Osteocyte (in vitro differentiated cells): ENCODE results near the gene B3GNT4. TPM values are rescaled to one million over a fixed set of nuclear protein-coding genes. Genes with fewer than 3 reads are reported as not detected.
A peak's percentile ranks its signal among the peaks of the same experiment; 100 is the strongest.

Experiments used
- DNase-seq: peaks from one replicate; pipeline ENCODE4 v3.0.0; 2021; ENCODE audit warnings: mixed read lengths; ENCODE audit not compliant: unreplicated experiment; ENCODE audit errors: extremely low spot score
- H3K27ac Mint-ChIP-seq: one replicate; pipeline ENCODE4 v1.8.0; 2021; ENCODE audit warnings: mild to moderate bottlenecking, mixed read lengths; ENCODE audit not compliant: unreplicated experiment
- H3K27me3 Mint-ChIP-seq: one replicate; pipeline ENCODE4 v1.8.0; 2021; ENCODE audit warnings: mixed read lengths; ENCODE audit not compliant: unreplicated experiment
- H3K36me3 Mint-ChIP-seq: one replicate; pipeline ENCODE4 v1.8.0; 2021; ENCODE audit warnings: mixed read lengths; ENCODE audit not compliant: unreplicated experiment
- H3K4me1 Mint-ChIP-seq: one replicate; pipeline ENCODE4 v1.8.0; 2021; ENCODE audit warnings: mixed read lengths; ENCODE audit not compliant: unreplicated experiment
- H3K4me3 Mint-ChIP-seq: one replicate; pipeline ENCODE4 v1.8.0; 2021; ENCODE audit warnings: mild to moderate bottlenecking, moderate library complexity, mixed read lengths; ENCODE audit not compliant: unreplicated experiment
- H3K9me3 Mint-ChIP-seq: one replicate; pipeline ENCODE4 v1.8.0; 2021; ENCODE audit warnings: mixed read lengths; ENCODE audit not compliant: unreplicated experiment
- CTCF ChIP-seq: fragments of 200-600 bp; sonication (generic); IDR thresholded peaks from 2 replicates; pipeline ENCODE4 v1.5.0; 2021; ENCODE audit warnings: antibody characterized with exemption, mild to moderate bottlenecking, moderate library complexity
- long read RNA-seq: library from polyadenylated mRNA; unstranded; transcript quantifications from one replicate; pipeline ENCODE4 v2.0.0, GENCODE V29; 2021
- total RNA-seq: library from RNA; stranded (reverse); gene quantifications from 2 replicates; pipeline ENCODE4 v1.2.1, GENCODE V29; 2021

B3GNT4 gene
- 0.21 and 0.64 TPM in 2 replicates for total RNA-seq
- long read RNA-seq, partial matches to known transcripts, result 0 of 2 reads
- long read RNA-seq, other reads (novel, unspliced or antisense), result 2 of 2 reads

- Mint-ChIP-seq H3K4me1 (peaks cover 9% of the 10 kb centered on the region), H3K27me3 (peaks cover 10% of the 10 kb centered on the region), H3K4me3 (peak within 1 kb of the TSS; percentile 75), H3K9me3 (no peaks in the 10 kb centered on the region), H3K27ac (no peak within 1 kb of the TSS), H3K36me3 (peaks cover 15% of the 10 kb centered on the region)
- TF ChIP-seq CTCF, result no peak
- peak; percentile 86 for DNase-seq
Observed at GRCh38 chr12:122203301-122204166, at the start of gene B3GNT4. B3GNT4 (plus strand) TSS chr12:122203709; CDS start chr12:122204619, 910 bp downstream.

DNA sequence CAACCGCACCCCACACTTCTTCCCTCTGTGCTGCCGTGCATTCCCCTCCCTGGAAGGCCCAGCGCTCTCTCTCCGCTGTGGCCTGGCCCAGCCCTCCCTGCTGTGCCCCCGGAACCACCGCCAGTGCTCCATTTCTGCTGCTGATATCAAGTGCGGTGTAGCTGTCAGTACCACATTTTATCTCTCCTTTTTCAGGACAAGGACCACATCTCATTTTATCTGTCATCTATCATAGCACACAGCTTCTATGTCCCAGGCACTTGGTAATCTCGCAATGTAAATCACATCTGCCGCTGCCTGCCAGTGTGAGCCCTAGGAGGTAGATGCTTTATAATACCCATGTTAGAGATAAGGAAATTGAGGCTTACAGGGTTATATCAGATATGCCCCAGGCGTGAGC is 47.8 kb upstream of the B3GNT4 start:
- no peak overlapping the region for H3K27ac Mint-ChIP-seq
- H3K9me3 Mint-ChIP-seq, result no peaks in the 10 kb centered on the region
- TF ChIP-seq CTCF, result no peak
- no peak overlapping the region for H3K4me3 Mint-ChIP-seq
- no peaks in the 10 kb centered on the region for H3K27me3 Mint-ChIP-seq
- H3K36me3 Mint-ChIP-seq, result no peaks in the 10 kb centered on the region
- DNase-seq, result no peak
- H3K4me1 Mint-ChIP-seq, result no peaks in the 10 kb centered on the region

GRCh38 chr12:122158700-122159285 is 44.7 kb upstream of the B3GNT4 start:
- TF ChIP-seq CTCF, result no peak
- H3K4me3 Mint-ChIP-seq, result no peak overlapping the region
- H3K4me1 Mint-ChIP-seq, result no peaks in the 10 kb centered on the region
- no peaks in the 10 kb centered on the region for H3K9me3 Mint-ChIP-seq
- no peaks in the 10 kb centered on the region for H3K27me3 Mint-ChIP-seq
- DNase-seq, result no peak
- no peaks in the 10 kb centered on the region for H3K36me3 Mint-ChIP-seq
- H3K27ac Mint-ChIP-seq, result no peak overlapping the region

DNA sequence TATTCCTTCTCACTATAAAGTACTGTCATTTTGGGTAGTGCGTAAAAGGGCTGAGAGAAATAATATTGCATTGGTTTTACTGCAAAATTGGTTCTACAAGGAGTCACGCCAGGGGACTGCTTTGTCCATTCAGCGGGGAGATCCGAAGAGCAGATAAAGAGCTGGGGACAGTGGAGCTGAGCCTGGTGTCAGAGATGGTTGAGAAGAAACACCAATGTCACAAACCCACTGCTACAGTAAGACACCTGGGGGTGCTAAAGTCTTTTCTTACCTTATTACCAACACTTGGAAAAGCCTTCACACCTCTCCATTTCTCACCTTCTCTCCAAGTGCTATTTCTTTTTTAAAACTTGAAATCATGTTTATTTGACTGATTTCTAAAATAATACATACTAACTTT is 43.6 kb upstream of the B3GNT4 start:
- no peak for DNase-seq
- no peak for TF ChIP-seq CTCF
- Mint-ChIP-seq H3K9me3 (no peaks in the 10 kb centered on the region), H3K36me3 (no peaks in the 10 kb centered on the region), H3K4me3 (no peak overlapping the region), H3K27me3 (no peaks in the 10 kb centered on the region), H3K4me1 (no peaks in the 10 kb centered on the region), H3K27ac (no peak overlapping the region)

GRCh38 chr12:122160761-122161160 is 42.7 kb upstream of the B3GNT4 start:
- no peak overlapping the region for H3K27ac Mint-ChIP-seq
- H3K36me3 Mint-ChIP-seq, result no peaks in the 10 kb centered on the region
- no peak for DNase-seq
- no peak for TF ChIP-seq CTCF
- H3K4me3 Mint-ChIP-seq, result no peak overlapping the region
- H3K9me3 Mint-ChIP-seq, result no peaks in the 10 kb centered on the region
- no peaks in the 10 kb centered on the region for H3K27me3 Mint-ChIP-seq
- no peaks in the 10 kb centered on the region for H3K4me1 Mint-ChIP-seq
